ENCODE measurements around the gene ZNF331. TPM values are rescaled to one million over a fixed set of nuclear protein-coding genes. Genes with fewer than 3 reads are reported as not detected.

Gene ZNF331
- total RNA-seq, 1 experiment from 2014 or later = 56.7 TPM

- TF ChIP-seq, protein P1, sequence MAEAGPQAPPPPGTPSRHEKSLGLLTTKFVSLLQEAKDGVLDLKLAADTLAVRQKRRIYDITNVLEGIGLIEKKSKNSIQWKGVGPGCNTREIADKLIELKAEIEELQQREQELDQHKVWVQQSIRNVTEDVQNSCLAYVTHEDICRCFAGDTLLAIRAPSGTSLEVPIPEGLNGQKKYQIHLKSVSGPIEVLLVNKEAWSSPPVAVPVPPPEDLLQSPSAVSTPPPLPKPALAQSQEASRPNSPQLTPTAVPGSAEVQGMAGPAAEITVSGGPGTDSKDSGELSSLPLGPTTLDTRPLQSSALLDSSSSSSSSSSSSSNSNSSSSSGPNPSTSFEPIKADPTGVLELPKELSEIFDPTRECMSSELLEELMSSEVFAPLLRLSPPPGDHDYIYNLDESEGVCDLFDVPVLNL (CRISPR knock-in tag; IDR thresholded peaks at IDR 0.05; ENCODE audit: borderline replicate concordance, low read depth) = no peak
- TF ChIP-seq ATF3 (CRISPR knock-in tag; conservative IDR thresholded peaks at IDR 0.05) (no peak), PREB (CRISPR knock-in tag; IDR thresholded peaks at IDR 0.05; ENCODE audit: borderline replicate concordance) (no peak), ESRRA (CRISPR knock-in tag; IDR thresholded peaks at IDR 0.05; ENCODE audit: borderline replicate concordance) (no peak), IRF2 (CRISPR knock-in tag; IDR thresholded peaks at IDR 0.05; ENCODE audit: borderline replicate concordance, low read depth) (no peak), ZNF671 (CRISPR knock-in tag; IDR thresholded peaks at IDR 0.05) (no peak), NFYB (CRISPR knock-in tag; conservative IDR thresholded peaks at IDR 0.05; ENCODE audit: low read depth) (no peak), AFF4 (CRISPR knock-in tag; IDR thresholded peaks at IDR 0.05; ENCODE audit: borderline replicate concordance) (no peak), ARID4B (CRISPR knock-in tag; IDR thresholded peaks at IDR 0.05; ENCODE audit: borderline replicate concordance) (no peak)
- TF ChIP-seq, protein P2, sequence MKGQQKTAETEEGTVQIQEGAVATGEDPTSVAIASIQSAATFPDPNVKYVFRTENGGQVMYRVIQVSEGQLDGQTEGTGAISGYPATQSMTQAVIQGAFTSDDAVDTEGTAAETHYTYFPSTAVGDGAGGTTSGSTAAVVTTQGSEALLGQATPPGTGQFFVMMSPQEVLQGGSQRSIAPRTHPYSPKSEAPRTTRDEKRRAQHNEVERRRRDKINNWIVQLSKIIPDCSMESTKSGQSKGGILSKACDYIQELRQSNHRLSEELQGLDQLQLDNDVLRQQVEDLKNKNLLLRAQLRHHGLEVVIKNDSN (CRISPR knock-in tag; IDR thresholded peaks at IDR 0.05) = no peak
- TF ChIP-seq, protein P3, sequence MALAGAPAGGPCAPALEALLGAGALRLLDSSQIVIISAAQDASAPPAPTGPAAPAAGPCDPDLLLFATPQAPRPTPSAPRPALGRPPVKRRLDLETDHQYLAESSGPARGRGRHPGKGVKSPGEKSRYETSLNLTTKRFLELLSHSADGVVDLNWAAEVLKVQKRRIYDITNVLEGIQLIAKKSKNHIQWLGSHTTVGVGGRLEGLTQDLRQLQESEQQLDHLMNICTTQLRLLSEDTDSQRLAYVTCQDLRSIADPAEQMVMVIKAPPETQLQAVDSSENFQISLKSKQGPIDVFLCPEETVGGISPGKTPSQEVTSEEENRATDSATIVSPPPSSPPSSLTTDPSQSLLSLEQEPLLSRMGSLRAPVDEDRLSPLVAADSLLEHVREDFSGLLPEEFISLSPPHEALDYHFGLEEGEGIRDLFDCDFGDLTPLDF (CRISPR knock-in tag; IDR thresholded peaks at IDR 0.05) = no peak
Observed at GRCh38 chr19:53608381-53608780, 70.4 kb downstream of the ZNF331 start (continued).

All from WTC11 (cell line).